HCT116 (cell line): ENCODE data around the gene CHTF18.

Experiments used
- CTCF ChIP-seq, 3 experiments: fragments of 200-600 bp in 1 of 3; sonication (generic) in 1 of 3; IDR thresholded peaks in 2 of 3; conservative IDR thresholded peaks in 1 of 3; 2 replicates each; pipeline ENCODE4 v1.5.1; 2012 to 2017; ENCODE audit warnings: low read depth in 2 of 3, low read length in 2 of 3, antibody characterized with exemption in 1 of 3, borderline replicate concordance in 1 of 3, control low read depth in 1 of 3, mild to moderate bottlenecking in 1 of 3, mixed read lengths in 1 of 3, mixed run types in 1 of 3, moderate library complexity in 1 of 3; ENCODE audit not compliant: insufficient read depth in 1 of 3
- EZH2 ChIP-seq: fragments of 200-600 bp; sonication (generic); IDR thresholded peaks from 2 replicates; pipeline ENCODE4 v1.6.1; 2017; ENCODE audit warnings: antibody characterized with exemption, mixed run types
- ZNF274 ChIP-seq: fragments of 200-500 bp; sonication (Bioruptor generic); IDR thresholded peaks from 2 replicates; pipeline ENCODE4 v1.6.1; 2014; ENCODE audit warnings: mild to moderate bottlenecking, low read depth, low read length, inconsistent platforms

GRCh38 chr16:824194-824593 lies 35.8 kb downstream of the CHTF18 start:
- no peak for TF ChIP-seq EZH2
- no peak for TF ChIP-seq ZNF274
- TF ChIP-seq CTCF (IDR thresholded peaks at IDR 0.05 in 2 of 3, conservative IDR thresholded peaks at IDR 0.05 in 1 of 3; ENCODE audit: borderline replicate concordance in 1 of 3, insufficient read depth in 1 of 3, low read depth in 2 of 3, low read length in 2 of 3) = no peak
